Osteoblast (primary cell): Measurements from ENCODE around the gene DGKZ. TPM values are rescaled to one million over a fixed set of nuclear protein-coding genes. Genes with fewer than 3 reads are reported as not detected.

Source experiments
- DNase-seq: peaks from one replicate; pipeline ENCODE4 v3.0.0; 2011; ENCODE audit warnings: low spot score, mixed read lengths; ENCODE audit not compliant: insufficient read length; ENCODE audit errors: missing footprints
- H2AFZ ChIP-seq: 2 replicates; pipeline ENCODE4 v1.6.0; 2011; ENCODE audit warnings: mild to moderate bottlenecking, low read length
- H3K27ac ChIP-seq: 2 replicates; pipeline ENCODE4 v1.5.1; 2011; ENCODE audit warnings: mild to moderate bottlenecking, low read depth, low read length, moderate library complexity
- H3K27me3 ChIP-seq: 2 replicates; pipeline ENCODE4 v1.6.0; 2012; ENCODE audit warnings: mild to moderate bottlenecking, control low read depth, inconsistent platforms, low read length, moderate library complexity; ENCODE audit not compliant: insufficient read depth
- H3K36me3 ChIP-seq: 2 replicates; pipeline ENCODE4 v1.5.1; 2011; ENCODE audit warnings: mild to moderate bottlenecking, low read length, control low read depth, moderate library complexity; ENCODE audit not compliant: insufficient read depth
- H3K4me1 ChIP-seq: 2 replicates; pipeline ENCODE4 v1.5.1; 2011; ENCODE audit warnings: mild to moderate bottlenecking, low read length, control low read depth, moderate library complexity; ENCODE audit not compliant: insufficient read depth
- H3K4me2 ChIP-seq: 2 replicates; pipeline ENCODE4 v1.6.0; 2011; ENCODE audit warnings: mild to moderate bottlenecking, low read length; ENCODE audit not compliant: insufficient read depth
- H3K4me3 ChIP-seq: fragments of 200-600 bp; sonication (generic); 3 replicates; pipeline ENCODE4 v1.5.1; 2012; ENCODE audit warnings: mild to moderate bottlenecking, low read length, inconsistent platforms; ENCODE audit not compliant: insufficient read depth
- H3K79me2 ChIP-seq: 2 replicates; pipeline ENCODE4 v1.6.0; 2012; ENCODE audit warnings: mild to moderate bottlenecking, low read length, control low read depth, inconsistent platforms; ENCODE audit not compliant: insufficient read depth
- H3K9me3 ChIP-seq: 2 replicates; pipeline ENCODE4 v1.5.1; 2011; ENCODE audit warnings: low read depth, low read length, control low read depth
- H4K20me1 ChIP-seq: 2 replicates; pipeline ENCODE4 v1.6.0; 2012; ENCODE audit warnings: mild to moderate bottlenecking, low read length, control low read depth; ENCODE audit not compliant: insufficient read depth
- total RNA-seq: library from RNA; depleted of rRNA; stranded (reverse); fragments of >200 nt; gene quantifications from 2 replicates; pipeline ENCODE4 v1.2.3, GENCODE V29; 2012
- TF ChIP-seq, protein P1 (sequence below): IDR thresholded peaks from 2 replicates; pipeline ENCODE4 v1.5.1; 2011; ENCODE audit warnings: mild to moderate bottlenecking, low read depth, low read length, moderate library complexity; ENCODE audit errors: extremely low read depth

DGKZ gene
- total RNA-seq, 1 donor = 52.5 TPM

DNA sequence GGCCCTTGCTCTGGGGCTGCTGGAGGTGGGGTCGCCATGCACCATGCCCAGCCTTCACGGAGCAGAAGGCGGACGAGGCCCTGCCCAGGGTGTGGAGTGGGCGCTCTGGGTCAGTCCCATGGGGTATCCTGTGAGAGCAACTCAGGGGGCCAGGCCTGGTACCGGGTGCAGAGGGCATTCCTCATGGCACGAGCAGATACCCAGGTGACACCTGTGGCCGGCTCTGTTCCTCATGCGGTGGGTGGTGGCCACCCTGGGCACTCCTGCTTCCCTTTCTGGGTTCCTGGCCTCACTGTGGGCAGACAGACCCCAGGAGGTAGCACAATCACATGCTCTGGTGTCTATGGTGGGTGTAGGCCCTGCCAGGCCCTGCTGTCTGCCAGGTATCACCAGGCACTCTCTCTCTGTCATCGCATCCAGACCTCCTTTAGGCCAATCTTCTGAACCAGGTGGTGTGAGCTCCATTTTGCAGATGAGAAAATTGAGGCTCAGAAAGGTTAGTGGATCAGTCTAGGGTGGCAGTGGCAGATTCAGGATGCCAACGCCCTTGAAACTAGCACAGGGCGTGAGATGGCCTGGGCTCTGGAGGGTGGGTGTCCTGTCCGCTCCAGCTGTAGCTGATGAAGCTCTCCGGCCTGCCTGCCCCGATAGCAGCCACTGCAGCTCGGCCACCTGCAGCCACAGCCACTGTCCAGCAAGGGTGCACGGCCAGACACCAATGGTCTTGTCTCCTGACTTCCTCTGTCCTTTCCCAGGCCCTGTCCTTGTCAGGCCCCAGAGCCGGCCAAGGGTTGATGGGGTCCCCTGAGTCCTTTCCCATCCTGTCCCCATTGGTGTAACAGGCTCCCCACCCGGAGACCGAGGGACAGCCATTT, 15.1 kb downstream of the DGKZ start:
- no peak overlapping the region for H3K4me3 ChIP-seq
- peak overlapping the region; percentile 38 for H2AFZ ChIP-seq
- H3K27ac ChIP-seq = peak overlapping the region; percentile 88
- no peaks in the 10 kb centered on the region for H3K36me3 ChIP-seq
- peaks cover 12% of the 10 kb centered on the region for H4K20me1 ChIP-seq
- peaks cover 45% of the 10 kb centered on the region for H3K79me2 ChIP-seq
- TF ChIP-seq, protein P1, sequence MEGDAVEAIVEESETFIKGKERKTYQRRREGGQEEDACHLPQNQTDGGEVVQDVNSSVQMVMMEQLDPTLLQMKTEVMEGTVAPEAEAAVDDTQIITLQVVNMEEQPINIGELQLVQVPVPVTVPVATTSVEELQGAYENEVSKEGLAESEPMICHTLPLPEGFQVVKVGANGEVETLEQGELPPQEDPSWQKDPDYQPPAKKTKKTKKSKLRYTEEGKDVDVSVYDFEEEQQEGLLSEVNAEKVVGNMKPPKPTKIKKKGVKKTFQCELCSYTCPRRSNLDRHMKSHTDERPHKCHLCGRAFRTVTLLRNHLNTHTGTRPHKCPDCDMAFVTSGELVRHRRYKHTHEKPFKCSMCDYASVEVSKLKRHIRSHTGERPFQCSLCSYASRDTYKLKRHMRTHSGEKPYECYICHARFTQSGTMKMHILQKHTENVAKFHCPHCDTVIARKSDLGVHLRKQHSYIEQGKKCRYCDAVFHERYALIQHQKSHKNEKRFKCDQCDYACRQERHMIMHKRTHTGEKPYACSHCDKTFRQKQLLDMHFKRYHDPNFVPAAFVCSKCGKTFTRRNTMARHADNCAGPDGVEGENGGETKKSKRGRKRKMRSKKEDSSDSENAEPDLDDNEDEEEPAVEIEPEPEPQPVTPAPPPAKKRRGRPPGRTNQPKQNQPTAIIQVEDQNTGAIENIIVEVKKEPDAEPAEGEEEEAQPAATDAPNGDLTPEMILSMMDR = no peak
- H3K4me2 ChIP-seq = peak overlapping the region; percentile 61
- H3K9me3 ChIP-seq = no peaks in the 10 kb centered on the region
- no peak for DNase-seq
- H3K4me1 ChIP-seq = peaks cover 33% of the 10 kb centered on the region
- H3K27me3 ChIP-seq = no peaks in the 10 kb centered on the region

DNA sequence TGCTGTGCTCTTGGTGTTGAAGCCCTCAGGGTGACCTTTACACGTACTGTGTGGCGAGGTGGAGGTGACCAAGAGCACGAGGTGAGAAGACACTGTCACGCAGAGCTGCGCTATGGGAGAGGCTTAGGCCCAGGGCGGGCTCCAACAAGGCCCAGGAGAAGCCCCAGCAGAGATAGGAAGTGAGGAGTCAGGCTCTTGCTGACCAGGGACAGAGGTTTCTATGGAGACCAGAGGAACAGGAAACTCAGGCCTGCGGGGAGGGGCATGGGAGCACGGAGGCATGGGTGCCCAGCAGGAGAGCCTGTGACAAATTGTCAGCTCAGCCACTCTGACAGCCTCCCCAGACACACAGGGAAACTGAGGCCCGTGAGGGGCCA, 15.8 kb downstream of the DGKZ start:
- TF ChIP-seq, protein P1 = no peak
- Histone ChIP-seq H3K9me3 (no peaks in the 10 kb centered on the region), H3K4me2 (peak overlapping the region; percentile 34), H3K79me2 (peaks cover 39% of the 10 kb centered on the region), H3K36me3 (peaks cover 2% of the 10 kb centered on the region), H4K20me1 (peaks cover 15% of the 10 kb centered on the region), H3K4me1 (peaks cover 33% of the 10 kb centered on the region), H3K4me3 (no peak overlapping the region), H2AFZ (peak overlapping the region; percentile 38), H3K27ac (peak overlapping the region; percentile 88), H3K27me3 (no peaks in the 10 kb centered on the region)
- peak; percentile 98 for DNase-seq

DNA sequence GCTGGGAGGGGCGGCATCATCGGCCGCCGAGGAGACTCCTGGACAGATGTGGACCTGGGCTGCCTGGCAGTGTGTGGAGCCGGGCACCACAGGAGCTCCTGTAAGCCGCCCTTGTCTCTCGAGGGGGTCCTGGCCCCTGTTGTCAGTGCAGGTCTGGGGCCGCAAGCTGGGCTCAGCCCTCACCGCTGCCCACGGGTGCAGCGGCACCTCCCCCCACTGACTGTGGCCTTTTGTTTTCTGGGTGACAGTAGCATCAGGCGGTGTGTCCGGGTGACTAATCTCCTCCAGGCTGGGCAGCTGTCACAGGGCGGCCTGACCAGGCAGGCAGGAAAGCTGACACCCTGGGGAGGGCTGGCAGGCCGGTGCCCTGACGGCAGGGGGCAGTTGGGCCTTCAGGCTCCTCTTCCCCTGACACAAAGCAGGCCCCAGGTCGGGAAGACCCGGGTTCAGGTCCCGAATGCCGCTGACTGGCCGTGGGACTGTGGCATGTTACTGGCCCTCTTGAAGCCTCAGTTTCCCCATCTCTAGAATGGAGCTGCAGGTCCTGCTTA, 16.3 kb downstream of the DGKZ start:
- DNase-seq = peak; percentile 95
- Histone ChIP-seq H3K4me3 (no peak overlapping the region), H3K36me3 (peaks cover 7% of the 10 kb centered on the region), H4K20me1 (peaks cover 21% of the 10 kb centered on the region), H2AFZ (no peak overlapping the region), H3K9me3 (no peaks in the 10 kb centered on the region), H3K27me3 (no peaks in the 10 kb centered on the region), H3K4me1 (peaks cover 33% of the 10 kb centered on the region), H3K79me2 (peaks cover 41% of the 10 kb centered on the region), H3K4me2 (peak overlapping the region; percentile 34), H3K27ac (peak overlapping the region; percentile 88)
- TF ChIP-seq, protein P1 = peak; percentile 14

DNA sequence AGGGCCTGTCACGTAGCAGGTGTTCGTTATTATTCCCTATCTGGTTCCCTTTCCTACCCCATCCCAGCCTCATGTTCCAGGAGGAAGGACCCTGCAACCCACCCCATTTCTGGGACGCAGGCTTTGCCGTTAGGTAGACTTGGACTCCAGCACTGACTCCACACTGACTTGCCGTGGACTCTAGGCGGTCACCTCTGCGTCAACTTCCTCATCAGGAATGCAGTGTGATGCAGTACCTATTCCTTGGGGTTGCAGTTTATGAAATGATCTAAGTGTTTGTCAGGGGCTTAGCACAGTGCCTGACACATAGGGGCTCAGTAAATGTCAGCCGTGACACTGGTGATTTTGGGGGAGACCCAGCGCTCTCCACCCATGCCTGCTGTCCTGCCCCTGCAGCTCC, 16.8 kb downstream of the DGKZ start:
- TF ChIP-seq, protein P1 = no peak
- Histone ChIP-seq H3K4me1 (peaks cover 33% of the 10 kb centered on the region), H3K27ac (peak overlapping the region; percentile 88), H3K9me3 (no peaks in the 10 kb centered on the region), H3K79me2 (peaks cover 41% of the 10 kb centered on the region), H3K27me3 (no peaks in the 10 kb centered on the region), H3K4me3 (no peak overlapping the region), H4K20me1 (peaks cover 22% of the 10 kb centered on the region), H3K4me2 (no peak overlapping the region), H3K36me3 (peaks cover 10% of the 10 kb centered on the region), H2AFZ (no peak overlapping the region)
- no peak for DNase-seq
